Islet of Langerhans (tissue), 1 donor: Measurements from ENCODE around the gene FLRT1.
"Not testable (repeated sequence)": the region's sequence is repeated elsewhere in the genome, so short reads cannot be mapped to it uniquely, and the experiment has no call there.

Experiments used
- FAIRE-seq: peaks from one replicate; lab custom pipeline; 2011; peaks lifted over from hg19 to GRCh38; lab: Jason Lieb, UNC

FLRT1 gene

DNA sequence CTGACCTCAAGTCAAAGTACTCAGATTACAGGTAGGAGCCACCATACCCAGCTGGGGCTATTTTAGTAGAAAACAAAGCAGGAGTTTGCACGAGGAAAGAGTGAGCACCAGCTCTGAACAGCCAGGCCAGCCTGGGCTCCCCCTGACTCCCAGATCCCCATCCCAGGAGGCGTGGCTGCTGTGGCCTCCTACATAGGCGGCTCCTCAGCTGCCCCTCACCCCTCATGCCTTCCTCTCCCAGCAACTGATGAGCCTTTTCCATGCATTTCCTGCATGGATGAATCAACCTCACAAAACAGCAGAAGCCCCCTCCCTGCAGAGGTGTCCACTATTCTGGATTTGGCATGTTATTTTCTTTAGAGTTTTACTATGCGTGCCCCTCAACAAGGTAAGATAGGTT is 10.5 kb upstream of the FLRT1 start:
- no peak for FAIRE-seq

DNA sequence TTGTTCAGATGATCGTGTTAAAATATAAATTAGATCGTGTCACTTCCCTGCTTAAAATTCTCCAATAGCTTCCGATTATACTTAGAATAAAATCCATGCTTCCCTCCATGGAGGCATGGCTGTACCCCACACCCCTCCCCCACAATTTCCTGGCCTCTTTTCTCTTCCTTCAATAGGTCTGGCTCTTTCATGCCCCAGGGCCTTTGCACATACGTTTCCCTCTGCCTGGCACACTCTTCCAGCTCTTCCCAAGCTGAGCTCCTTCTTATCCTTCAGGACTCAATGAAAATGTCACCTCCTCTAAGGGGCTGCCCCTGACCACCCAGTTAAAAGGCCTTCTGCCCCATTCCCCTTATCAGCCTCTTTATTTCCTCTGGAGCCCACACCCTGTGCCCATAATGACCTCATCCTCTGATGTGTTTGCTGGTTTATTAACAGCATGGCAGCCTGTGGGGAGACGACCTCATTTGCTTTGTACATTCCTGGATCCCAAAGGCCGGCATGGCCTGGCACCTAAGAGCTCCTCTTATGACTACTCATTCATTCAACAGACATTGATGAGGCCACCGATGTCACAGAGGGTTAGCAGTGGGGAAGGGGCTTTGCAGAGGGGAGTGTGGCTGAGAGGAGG is 9.0 kb upstream of the FLRT1 start:
- no peak for FAIRE-seq

DNA sequence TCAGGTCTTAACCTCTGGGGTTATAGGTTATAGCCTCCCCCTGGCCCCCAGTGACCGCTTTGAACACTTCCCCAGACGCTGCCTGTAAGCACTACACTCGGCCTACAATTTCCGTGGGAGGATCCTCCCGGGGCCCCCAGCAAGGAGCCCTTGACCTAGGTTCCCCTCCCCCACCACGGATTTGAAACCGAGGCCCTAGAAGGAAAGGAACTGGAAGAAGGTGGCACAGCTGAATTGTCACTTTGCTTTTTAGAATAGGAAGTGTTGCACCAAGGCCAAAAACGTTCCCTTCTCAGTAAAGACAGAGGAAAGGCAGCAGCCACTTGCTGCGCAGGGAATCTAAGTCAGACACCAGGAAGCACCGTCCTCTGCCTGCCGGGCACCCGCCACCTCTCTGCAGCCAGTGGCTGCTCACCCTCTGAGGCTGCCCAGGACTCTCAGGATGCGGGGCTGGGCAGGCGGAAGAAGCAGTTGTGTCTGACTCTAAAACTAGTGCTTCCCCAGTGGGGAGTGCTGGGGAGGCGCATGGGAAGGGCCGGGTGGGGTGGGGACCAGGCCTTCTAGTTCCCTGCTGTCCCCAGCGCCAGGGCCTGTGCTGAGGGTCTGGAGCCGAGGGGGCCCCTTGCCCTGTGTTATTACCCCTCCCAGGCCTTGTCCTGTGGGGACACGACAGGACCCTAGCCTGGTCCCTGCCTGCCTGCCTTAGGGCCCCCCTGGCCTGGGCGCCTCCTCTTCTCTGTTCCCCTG is 7.9 kb upstream of the FLRT1 start:
- FAIRE-seq = no peak

DNA sequence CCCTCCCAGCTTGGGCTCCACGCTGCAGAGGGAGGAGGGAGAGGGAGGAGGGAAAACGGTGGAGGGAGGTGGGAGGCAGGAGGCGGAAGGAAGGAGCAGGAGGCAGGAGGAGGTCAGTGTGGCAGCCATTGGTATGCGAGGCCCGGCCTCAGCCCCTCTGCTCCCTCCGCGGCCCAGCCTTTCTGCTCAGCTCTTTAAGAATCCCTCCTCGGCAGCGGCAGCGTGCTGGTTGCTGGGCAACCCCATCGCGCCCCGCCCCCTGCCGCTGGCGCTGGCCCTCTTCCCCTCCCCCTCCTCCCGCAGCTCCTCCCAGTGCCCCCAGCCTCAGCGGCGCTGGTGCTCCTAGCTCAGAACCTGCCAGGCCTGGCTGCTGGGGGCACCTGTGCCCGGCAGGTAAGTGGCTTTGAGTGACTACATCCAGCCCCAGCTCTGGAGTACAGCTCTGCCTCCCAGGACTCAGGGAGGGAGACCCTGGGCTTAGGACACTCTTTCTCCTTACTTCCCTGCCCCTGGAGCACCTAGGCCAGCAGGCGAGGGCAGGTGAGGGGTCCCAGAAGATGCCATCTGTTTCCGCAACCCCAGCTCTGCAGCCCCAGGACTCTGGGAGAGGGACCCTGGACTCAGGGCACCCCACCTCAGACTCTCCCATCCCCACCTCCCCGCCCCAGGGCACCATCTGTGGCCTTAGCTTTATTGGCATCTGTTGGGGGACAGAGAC is 7.2 kb upstream of the FLRT1 start:
- no peak for FAIRE-seq

DNA sequence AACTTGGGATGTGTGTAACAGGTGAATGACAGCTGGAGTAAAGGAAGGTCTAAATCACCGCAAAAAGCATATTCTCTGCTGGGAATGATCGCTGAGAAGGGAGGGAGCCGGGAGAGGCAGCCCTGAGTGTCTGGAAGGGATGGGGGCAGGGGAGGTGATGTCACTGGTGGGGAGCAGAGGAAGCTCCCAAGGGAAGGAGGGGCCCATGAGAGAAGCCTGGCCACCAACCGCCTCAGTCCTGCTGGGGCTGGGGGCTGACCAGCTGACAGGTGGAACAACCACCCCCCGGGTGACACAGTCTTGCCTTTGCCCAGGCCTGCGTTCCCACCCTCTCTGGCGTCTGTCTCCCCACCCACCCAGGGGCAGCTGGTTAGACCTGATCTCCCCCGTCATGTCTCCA is 6.0 kb upstream of the FLRT1 start:
- FAIRE-seq = no peak

GRCh38 chr11:64031001-64031400 is 4.7 kb upstream of the FLRT1 start:
- FAIRE-seq = no peak

GRCh38 chr11:64032050-64032449 is 3.7 kb upstream of the FLRT1 start:
- no peak for FAIRE-seq

- no peak for FAIRE-seq
These were observed 1.3 kb upstream of the FLRT1 start for GRCh38 chr11:64034411-64034811.

DNA sequence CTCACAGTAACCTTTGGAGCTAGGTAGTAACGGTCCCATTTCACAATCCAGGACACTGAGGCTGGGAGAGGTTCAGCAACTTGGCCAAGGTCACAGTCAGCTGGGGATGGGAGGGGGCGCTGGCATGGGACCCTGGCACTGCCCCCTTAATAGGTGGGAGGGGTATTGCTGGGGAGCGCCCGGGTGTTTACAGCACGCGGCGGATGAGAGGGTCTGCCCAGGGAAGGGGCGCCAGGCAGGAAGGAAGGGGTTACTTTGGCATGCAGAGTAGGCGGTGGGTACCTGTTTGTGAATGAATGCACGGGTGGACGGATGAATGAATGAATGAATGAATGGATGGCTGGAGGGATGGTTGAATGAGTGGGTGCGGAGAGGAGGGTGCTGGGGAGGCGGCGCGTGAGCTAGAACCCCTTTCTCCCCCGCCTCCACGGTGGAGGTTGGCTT is 628 bp upstream of the FLRT1 start:
- no peak for FAIRE-seq

- FAIRE-seq = no peak
These were observed 626 bp downstream of the FLRT1 start for GRCh38 chr11:64036087-64037026.

DNA sequence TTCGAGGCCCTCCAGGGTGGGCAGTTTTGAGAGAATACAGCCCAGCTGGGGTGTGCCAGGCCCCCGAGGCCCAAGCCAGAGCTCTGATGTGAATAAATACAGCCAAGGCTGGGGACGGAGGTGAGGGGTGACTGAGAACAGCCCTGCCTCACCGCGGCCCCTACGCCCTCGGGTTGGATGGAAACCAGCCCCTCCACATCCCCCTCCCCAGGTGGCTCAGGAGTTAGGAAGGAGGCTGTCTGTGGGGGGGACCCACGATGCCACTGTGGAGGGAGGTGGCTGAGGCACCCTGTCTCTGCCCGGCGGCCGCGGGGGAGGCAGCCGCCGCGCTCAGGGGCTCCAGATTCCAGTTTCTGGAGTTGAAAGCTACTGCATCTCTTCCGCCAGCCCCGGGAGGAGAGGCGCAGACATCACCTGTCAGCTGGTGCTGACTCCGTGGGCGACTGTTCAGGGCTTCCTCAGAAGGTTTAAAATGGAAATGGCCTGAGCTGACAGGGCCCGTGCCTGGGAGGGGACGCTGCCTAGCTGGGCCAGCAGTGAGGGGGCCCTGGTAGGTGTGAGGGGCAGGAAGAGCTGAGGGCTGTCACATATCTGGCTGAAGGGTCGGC is 1.4 kb downstream of the FLRT1 start:
- no peak for FAIRE-seq

DNA sequence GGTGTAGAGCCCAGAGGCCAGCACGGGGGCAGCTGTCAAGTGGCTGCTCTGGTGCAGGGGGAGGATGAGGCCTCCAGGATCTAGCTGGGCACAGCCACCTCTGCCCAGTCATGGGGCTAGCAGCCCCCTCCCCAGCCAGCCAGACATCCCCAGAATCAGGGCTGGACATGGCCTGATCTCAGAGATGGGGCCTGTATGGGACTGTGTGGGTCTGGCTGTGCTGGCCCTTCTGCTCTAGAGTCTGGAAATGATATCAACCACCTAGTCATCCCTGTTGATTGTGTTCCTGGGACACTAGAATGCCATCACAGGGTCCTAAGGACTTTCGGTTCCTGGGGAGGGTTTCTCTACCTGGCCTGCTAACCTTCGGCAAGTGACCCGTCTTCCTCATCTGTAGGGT is 2.8 kb downstream of the FLRT1 start:
- no peak for FAIRE-seq

DNA sequence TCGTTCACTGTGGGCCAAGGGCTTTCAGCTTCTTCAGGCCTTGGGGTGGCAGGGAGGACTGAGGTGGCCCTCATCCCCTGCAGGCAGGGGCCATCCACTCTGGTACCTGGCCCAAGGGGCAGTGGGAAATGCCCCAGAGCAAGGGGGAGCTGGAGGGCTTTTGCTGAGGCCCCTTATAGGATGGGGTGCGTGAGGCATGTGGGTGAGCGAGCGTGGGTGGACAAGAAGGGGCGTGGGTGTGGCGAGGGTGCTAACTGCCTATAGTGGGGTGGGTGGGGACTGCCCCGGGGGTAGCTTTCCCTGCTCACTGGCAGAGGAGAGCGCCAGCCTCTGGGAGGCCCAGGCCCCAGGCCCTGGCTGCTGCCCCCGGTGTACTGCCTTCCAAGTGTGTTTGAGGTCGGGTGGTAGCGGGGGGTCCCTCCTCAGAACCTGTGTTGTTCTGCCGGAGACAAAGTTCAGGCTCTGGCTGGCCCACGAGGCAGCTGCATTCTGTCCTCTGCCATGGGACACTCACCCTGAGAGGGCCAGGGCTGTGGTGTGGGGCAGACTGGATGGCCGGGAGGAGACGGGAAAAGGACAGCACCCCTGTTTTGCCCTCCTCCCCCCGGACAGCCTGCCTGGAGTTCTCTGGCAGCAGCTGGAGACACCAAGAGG is 3.4 kb downstream of the FLRT1 start:
- no peak for FAIRE-seq

DNA sequence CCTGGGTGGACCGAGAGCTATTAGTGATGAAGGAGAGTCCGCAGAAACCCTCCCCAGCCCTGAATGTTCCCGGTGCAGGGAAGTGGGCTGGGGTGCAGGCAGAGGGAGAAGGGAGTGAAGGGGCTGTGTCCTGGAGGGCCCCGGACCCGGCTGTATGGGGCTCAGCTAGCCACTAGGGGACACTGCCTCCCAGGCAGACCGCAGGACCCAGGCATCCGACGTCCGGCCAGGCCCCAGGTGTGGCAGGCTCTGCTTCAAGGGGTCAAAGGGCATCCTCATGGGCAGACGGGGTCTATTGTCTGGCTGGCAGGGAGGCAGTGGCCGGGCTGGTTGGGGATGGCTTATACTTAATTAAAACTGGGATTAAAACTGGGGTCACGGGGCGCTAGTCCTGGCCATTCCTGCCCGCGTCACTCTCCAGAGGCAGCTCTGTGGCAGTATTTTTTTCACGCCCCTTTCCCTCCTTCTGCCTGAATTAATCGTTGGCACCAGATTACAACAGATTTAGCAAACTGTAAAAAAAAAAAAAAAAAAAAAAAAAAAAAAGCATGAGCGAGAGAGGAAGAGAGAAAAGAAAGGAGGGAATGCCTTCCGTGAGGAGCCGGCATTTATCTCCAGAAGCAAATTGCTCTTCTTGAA is 5.1 kb downstream of the FLRT1 start:
- no peak for FAIRE-seq

DNA sequence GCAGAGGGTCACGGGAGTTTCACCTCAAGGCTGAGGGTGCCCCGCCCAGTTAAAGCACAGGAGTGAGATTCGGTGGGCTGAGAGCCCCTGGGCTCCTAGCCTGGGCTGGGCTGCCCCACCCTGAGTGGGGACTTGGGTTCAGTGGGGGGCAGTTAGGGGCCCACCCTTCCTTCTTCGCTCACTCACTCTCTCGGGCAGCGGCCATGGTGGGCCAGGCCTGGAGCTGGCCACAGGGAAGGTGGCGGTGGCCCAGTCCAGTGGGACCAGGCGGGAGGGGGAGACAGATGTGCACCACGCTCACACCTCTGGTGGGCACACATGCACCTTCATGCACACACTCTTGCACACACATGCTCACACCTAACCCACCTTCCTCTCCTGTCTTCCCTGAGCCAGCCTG is 6.1 kb downstream of the FLRT1 start:
- no peak for FAIRE-seq

DNA sequence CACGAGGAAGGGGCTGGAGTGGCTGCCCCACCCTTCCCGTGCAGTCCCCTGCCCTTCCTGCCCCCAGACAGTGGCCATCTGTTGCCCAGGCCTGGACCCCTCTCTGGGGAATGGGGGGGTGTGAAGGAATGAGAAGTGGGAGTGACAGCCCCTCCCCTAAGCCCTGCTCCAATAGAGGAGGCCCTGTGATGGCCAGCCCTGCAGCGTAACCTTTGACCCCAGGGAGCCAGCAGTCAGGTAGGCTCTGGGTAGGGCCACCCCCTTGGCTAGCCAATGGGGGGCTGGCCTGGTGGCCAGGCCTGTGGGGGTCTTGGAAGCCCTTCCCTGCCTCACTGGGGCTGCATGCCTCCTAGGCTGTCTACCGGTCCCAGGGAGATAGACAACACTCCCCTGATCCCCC is 6.6 kb downstream of the FLRT1 start:
- no peak for FAIRE-seq

DNA sequence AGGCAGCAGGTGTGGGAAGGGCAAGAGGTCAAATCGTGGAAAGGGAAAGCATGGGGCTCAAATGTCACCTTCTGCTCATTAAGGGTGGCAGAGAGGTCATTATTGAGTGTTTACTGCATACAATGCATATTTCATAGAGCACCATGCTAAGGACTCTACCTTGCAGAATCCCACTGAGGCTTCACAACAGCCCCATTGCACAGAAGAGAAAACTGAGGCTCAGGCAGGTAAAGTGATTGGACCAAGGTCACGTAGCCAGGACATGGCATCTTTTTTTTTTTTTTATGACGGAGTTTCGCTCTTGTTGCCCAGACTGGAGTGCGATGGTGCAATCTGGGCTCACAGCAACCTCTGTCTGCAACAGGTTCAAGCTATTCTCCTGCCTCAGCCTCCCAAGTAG is 7.8 kb downstream of the FLRT1 start:
- no peak for FAIRE-seq

- FAIRE-seq = no peak
These were observed 9.1 kb downstream of the FLRT1 start for GRCh38 chr11:64044730-64045393.

DNA sequence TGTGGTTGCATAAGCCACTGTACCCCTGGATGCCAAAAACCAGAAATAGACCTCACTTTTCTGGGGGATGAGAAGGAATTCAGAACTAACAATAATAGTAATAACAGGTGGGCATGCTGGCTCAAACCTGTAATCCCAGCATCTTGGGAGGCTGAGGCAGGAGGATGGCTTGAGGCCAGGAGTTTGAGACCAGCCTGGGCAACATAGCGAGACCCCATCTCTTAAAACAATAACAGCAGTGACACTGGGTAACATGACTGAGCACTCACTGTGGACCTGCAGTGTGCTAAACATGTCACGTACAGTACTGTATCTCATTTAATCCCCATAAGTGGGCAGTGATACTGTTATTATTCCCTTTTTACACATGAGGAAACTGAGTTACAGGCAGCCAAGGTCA is 10.0 kb downstream of the FLRT1 start:
- no peak for FAIRE-seq

- not testable (repeated sequence) for FAIRE-seq
These were observed 11.6 kb downstream of the FLRT1 start for GRCh38 chr11:64047373-64047772.
